ENCODE results near the gene SSBP3. TPM values are rescaled to one million over a fixed set of nuclear protein-coding genes. Genes with fewer than 3 reads are reported as not detected.
"Not testable (repeated sequence)": the region's sequence is repeated elsewhere in the genome, so short reads cannot be mapped to it uniquely, and the experiment has no call there.

SSBP3 gene
- polyA plus RNA-seq, 1 experiment = 34.3 TPM

DNA sequence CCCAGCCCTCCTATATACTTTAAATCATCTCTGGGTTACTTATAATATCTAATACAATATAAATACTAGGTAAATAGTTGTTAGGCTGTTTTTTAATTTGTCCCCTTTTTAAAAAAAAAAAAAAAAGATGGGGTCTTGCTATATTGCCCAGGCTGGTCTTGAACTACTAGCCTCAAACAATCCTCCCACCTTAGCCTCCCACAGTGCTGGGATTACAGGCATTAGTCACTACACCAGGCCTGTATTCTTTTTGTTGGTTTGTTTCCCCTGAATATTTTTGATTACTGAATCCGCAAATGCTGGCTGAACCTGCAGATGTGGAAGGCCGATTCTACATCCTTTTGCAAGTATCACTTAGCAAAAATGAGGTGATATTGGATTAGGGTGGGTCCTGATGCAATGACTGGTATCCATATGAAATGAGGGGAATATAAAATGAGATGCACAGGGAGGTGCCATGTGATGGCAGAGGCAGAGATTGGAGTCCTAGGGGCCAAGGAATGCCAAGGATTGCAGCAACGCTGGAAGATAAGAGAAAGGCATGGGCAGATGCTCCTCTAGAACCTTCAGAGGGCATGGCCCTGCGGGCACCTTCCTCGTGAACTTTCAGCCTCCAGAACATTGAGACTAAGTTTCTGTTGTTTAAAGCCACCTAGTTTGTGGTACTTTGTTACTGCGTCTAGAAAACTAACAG, 58.8 kb downstream of the SSBP3 start:
- TF ChIP-seq, protein P1, sequence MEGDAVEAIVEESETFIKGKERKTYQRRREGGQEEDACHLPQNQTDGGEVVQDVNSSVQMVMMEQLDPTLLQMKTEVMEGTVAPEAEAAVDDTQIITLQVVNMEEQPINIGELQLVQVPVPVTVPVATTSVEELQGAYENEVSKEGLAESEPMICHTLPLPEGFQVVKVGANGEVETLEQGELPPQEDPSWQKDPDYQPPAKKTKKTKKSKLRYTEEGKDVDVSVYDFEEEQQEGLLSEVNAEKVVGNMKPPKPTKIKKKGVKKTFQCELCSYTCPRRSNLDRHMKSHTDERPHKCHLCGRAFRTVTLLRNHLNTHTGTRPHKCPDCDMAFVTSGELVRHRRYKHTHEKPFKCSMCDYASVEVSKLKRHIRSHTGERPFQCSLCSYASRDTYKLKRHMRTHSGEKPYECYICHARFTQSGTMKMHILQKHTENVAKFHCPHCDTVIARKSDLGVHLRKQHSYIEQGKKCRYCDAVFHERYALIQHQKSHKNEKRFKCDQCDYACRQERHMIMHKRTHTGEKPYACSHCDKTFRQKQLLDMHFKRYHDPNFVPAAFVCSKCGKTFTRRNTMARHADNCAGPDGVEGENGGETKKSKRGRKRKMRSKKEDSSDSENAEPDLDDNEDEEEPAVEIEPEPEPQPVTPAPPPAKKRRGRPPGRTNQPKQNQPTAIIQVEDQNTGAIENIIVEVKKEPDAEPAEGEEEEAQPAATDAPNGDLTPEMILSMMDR (IDR thresholded peaks at IDR 0.05; ENCODE audit: low read depth, low read length) = no peak
- Histone ChIP-seq H3K9me3 (ENCODE audit: control insufficient read depth, insufficient read depth, low read length) (no peaks in the 10 kb centered on the region), H3K27ac (ENCODE audit: low read depth, low read length) (no peak overlapping the region), H3K4me3 (ENCODE audit: low read depth, low read length) (no peak overlapping the region), H3K27me3 (ENCODE audit: control insufficient read depth, insufficient read depth, low read length) (no peaks in the 10 kb centered on the region)
- ChIA-PET POLR2A (no interaction called here), CTCF (no interaction called here)
- DNase-seq (ENCODE audit: low read depth, low spot score) = no peak

DNA sequence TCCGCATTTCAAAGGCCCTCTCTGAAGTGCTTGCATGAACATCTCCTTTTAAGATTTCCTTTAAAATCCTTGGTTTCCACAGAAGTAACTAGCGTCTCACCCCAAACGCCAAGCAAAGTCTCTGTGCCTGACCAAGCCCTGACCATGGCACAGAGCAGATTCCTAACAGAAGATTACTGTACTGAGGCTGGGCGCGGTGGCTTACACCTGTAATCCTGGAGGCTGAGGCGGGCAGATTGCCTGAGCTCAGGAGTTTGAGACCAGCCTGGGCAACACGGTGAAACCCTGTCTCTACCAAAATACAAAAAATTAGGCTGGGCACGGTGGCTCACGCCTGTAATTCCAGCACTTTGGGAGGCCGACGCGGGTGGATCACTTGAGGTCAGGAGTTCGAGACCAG, 60.6 kb downstream of the SSBP3 start:
- CTCF ChIA-PET; H3K4me3 ChIP-seq (ENCODE audit: low read depth, low read length); DNase-seq (ENCODE audit: low read depth, low spot score); H3K9me3 ChIP-seq (ENCODE audit: control insufficient read depth, insufficient read depth, low read length); H3K27ac ChIP-seq (ENCODE audit: low read depth, low read length); H3K27me3 ChIP-seq (ENCODE audit: control insufficient read depth, insufficient read depth, low read length): not testable (repeated sequence)
- POLR2A ChIA-PET = interaction anchor here (0.7 kb wide), 1 partner anchor 352 kb away, joined by 3 read pairs; no protein-coding TSS in a partner anchor

DNA sequence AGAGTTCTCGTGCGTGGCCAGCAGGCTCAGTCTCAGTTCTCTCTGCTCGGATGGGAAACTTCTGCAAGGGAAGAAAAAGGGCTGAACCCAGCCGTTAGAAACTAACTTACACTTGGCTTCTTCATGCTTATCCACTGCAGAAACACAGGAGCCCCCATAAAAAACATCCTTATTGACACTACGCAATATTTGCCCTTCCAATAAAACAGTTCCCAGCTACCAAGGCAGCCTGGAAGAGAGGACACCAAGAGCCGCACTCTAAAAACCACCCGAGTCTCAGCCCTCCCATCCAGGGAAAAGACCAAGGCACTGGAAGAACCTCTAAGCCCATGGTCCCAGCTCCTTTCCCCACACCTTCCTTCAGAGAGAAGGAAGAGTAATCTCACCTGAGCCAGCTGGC, 61.1 kb downstream of the SSBP3 start:
- H3K27ac ChIP-seq (ENCODE audit: low read depth, low read length) = no peak overlapping the region
- CTCF ChIA-PET = no interaction called here
- no peaks in the 10 kb centered on the region for H3K27me3 ChIP-seq (ENCODE audit: control insufficient read depth, insufficient read depth, low read length)
- TF ChIP-seq, protein P1 (IDR thresholded peaks at IDR 0.05; ENCODE audit: low read depth, low read length) = no peak
- POLR2A ChIA-PET = interaction anchor here (0.7 kb wide), 1 partner anchor 353 kb away, joined by 3 read pairs; no protein-coding TSS in a partner anchor
- DNase-seq (ENCODE audit: low read depth, low spot score) = no peak
- H3K9me3 ChIP-seq (ENCODE audit: control insufficient read depth, insufficient read depth, low read length) = no peaks in the 10 kb centered on the region
- H3K4me3 ChIP-seq (ENCODE audit: low read depth, low read length) = no peak overlapping the region

DNA sequence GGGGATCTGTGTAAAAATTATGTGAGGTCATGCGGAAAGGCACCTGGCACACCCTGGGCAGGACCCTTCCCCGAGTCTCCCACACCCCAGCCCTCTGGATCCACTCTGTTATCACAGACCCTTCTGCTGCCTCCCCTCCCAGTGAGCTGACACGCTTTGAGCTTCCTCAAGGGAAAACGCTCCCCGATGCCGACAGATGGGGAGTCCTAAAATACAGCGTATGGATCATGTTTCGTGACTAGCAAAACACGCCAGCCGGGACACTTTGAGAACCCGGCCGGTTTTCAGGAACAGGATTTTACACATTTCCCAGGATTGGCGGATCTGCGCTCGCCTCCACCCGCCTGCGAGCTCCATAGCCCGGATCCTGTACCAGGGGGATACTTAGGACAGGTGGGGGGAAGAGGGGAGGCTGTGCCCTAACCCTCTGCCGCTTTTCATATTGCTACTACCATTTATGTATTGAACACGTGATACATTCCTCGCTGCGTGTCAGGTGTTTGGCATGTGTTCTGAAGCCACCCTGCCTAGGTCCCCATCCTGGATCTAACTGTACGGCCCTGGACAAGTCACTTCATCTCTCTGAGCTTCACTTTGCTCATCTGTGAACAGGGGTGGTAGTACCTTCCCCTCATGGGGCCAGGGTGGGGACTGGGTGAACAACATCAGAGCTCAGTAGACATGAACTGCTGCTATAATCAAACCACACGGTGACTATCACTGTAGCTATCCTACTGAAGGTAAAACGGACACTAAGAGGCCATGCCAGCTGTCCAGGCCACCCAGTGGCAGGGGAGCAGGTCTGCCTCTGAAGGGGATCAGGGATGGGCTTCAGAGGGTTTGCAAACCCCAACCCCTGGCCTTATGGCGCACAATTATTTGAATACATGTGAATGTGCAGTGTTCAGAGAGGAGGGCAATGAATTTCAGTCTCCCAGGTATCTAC, 63.2 kb downstream of the SSBP3 start:
- ChIA-PET POLR2A (no interaction called here), CTCF (interaction anchor here (0.5 kb wide), 1 partner anchor 52 kb away, joined by 4 read pairs; no protein-coding TSS in a partner anchor)
- no peak overlapping the region for H3K4me3 ChIP-seq (ENCODE audit: low read depth, low read length)
- H3K27me3 ChIP-seq (ENCODE audit: control insufficient read depth, insufficient read depth, low read length) = no peaks in the 10 kb centered on the region
- no peak overlapping the region for H3K27ac ChIP-seq (ENCODE audit: low read depth, low read length)
- TF ChIP-seq, protein P1 (IDR thresholded peaks at IDR 0.05; ENCODE audit: low read depth, low read length) = no peak
- no peaks in the 10 kb centered on the region for H3K9me3 ChIP-seq (ENCODE audit: control insufficient read depth, insufficient read depth, low read length)
- no peak for DNase-seq (ENCODE audit: low read depth, low spot score)

DNA sequence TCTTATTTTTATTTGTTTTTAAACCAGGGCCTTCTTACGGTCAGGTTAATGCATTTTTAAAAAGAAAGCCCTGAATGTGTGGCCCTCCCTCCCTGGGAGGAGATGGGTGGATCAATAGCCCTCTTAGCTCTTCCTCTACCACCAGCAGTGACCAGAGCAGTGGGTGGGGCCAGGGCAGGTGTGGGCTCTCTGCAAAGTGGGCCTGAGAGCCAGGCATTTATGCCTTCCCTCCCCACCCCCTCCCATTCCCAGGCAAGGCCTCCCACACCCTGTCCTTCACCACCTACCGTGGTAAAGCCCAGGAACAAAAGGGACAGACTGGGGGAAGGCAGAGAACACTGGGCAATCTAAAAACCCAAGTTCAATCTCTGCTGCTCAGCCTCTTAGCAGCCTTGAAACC, 63.9 kb downstream of the SSBP3 start:
- DNase-seq (ENCODE audit: low read depth, low spot score) = no peak
- Histone ChIP-seq H3K4me3 (ENCODE audit: low read depth, low read length) (no peak overlapping the region), H3K27me3 (ENCODE audit: control insufficient read depth, insufficient read depth, low read length) (no peaks in the 10 kb centered on the region), H3K9me3 (ENCODE audit: control insufficient read depth, insufficient read depth, low read length) (no peaks in the 10 kb centered on the region), H3K27ac (ENCODE audit: low read depth, low read length) (no peak overlapping the region)
- ChIA-PET CTCF (no interaction called here), POLR2A (no interaction called here)
- TF ChIP-seq, protein P1 (IDR thresholded peaks at IDR 0.05; ENCODE audit: low read depth, low read length) = no peak
